IMR-90 (cell line): ENCODE results near the gene FBN1. TPM values are rescaled to one million over a fixed set of nuclear protein-coding genes. Genes with fewer than 3 reads are reported as not detected.
A peak's percentile ranks its signal among the peaks of the same experiment; 100 is the strongest.

Experiments used
- ATAC-seq: fragments of 200-7000 bp; cut with Tn5 transposase; 2 replicates; pipeline ENCODE4 v1.9.1; 2020; ENCODE audit warnings: low read depth, mild to moderate bottlenecking, moderate library complexity
- BruUV-seq: library from RNA; stranded (reverse); fragments of 400-500 nt; replicated peaks from 2 replicates; lab custom pipeline; 2021; lab: Mats Ljungman, UMichigan
- CTCF ChIA-PET: fragments of 300-600 bp; formaldehyde crosslinking; extraction: SDS; loops from one replicate; lab custom pipeline; 2021; ENCODE audit warnings: antibody characterized with exemption; lab: Yijun Ruan, JAX
- POLR2A ChIA-PET: fragments of 300-600 bp; sonication (Branson Sonifier 250); formaldehyde crosslinking; loops from one replicate; lab custom pipeline; 2022; ENCODE audit warnings: antibody characterized with exemption; ENCODE audit not compliant: unreplicated experiment; lab: Charles Lee
- DNase-seq: peaks from one replicate; pipeline ENCODE4 v3.0.0; 2013
- H2AFZ ChIP-seq: replicated peaks from 2 replicates; pipeline ENCODE3; 2013; ENCODE audit warnings: low read length, mild to moderate bottlenecking; ENCODE audit not compliant: poor library complexity
- H2AK5ac ChIP-seq: 2 replicates; pipeline ENCODE4 v1.6.1; 2013; ENCODE audit warnings: low read depth, low read length, inconsistent platforms
- H2AK9ac ChIP-seq: replicated peaks from 2 replicates; pipeline ENCODE3; 2013; ENCODE audit warnings: mild to moderate bottlenecking, low read depth, low read length, moderate library complexity; ENCODE audit not compliant: poor library complexity
- H2BK120ac ChIP-seq: 2 replicates; pipeline ENCODE4 v1.6.1; 2013; ENCODE audit warnings: low read depth, low read length, inconsistent platforms
- H2BK15ac ChIP-seq: 3 replicates; pipeline ENCODE4 v1.6.1; 2013; ENCODE audit warnings: low read depth, low read length, inconsistent platforms
- H2BK20ac ChIP-seq: 2 replicates; pipeline ENCODE4 v1.6.1; 2013; ENCODE audit warnings: low read depth, mild to moderate bottlenecking, inconsistent platforms, low read length, moderate library complexity
- H2BK5ac ChIP-seq: 2 replicates; pipeline ENCODE4 v1.6.1; 2013; ENCODE audit warnings: mild to moderate bottlenecking, low read depth, low read length, inconsistent platforms; ENCODE audit not compliant: poor library complexity, severe bottlenecking
- H3K14ac ChIP-seq: replicated peaks from 2 replicates; pipeline ENCODE4 v1.6.1; 2013; ENCODE audit warnings: low read depth, low read length, inconsistent platforms
- H3K18ac ChIP-seq: 2 replicates; pipeline ENCODE4 v1.6.1; 2013; ENCODE audit warnings: low read depth, low read length, control low read depth
- H3K23ac ChIP-seq: 2 replicates; pipeline ENCODE4 v1.6.1; 2013; ENCODE audit warnings: low read depth, low read length, inconsistent platforms
- H3K27ac ChIP-seq: 2 replicates; pipeline ENCODE4 v1.5.1; 2013; ENCODE audit warnings: mild to moderate bottlenecking, control low read depth, low read length; ENCODE audit not compliant: insufficient read depth
- H3K27me3 ChIP-seq: 2 replicates; pipeline ENCODE4 v1.6.1; 2013; ENCODE audit warnings: low read length; ENCODE audit not compliant: control insufficient read depth, insufficient read depth
- H3K36me3 ChIP-seq: 2 replicates; pipeline ENCODE4 v1.6.1; 2013; ENCODE audit warnings: low read length, mixed read lengths; ENCODE audit not compliant: control insufficient read depth, insufficient read depth
- H3K4ac ChIP-seq: 2 replicates; pipeline ENCODE4 v1.6.1; 2013; ENCODE audit warnings: low read depth, low read length, inconsistent platforms
- H3K4me1 ChIP-seq: 2 replicates; pipeline ENCODE4 v1.6.1; 2013; ENCODE audit warnings: low read length, mixed read lengths; ENCODE audit not compliant: control insufficient read depth, insufficient read depth
- H3K4me2 ChIP-seq: 2 replicates; pipeline ENCODE4 v1.6.1; 2013; ENCODE audit warnings: low read depth, mild to moderate bottlenecking, control low read depth, low read length, moderate library complexity
- H3K4me3 ChIP-seq: 2 replicates; pipeline ENCODE4 v1.5.1; 2013; ENCODE audit warnings: low read depth, mild to moderate bottlenecking, control low read depth, low read length, moderate library complexity; ENCODE audit not compliant: insufficient read depth
- H3K56ac ChIP-seq: 2 replicates; pipeline ENCODE4 v1.6.1; 2013; ENCODE audit warnings: low read length, inconsistent platforms; ENCODE audit not compliant: insufficient read depth; ENCODE audit errors: extremely low read depth
- H3K79me1 ChIP-seq, 2 experiments: 2 replicates each; pipeline ENCODE4 v1.6.1; 2013; ENCODE audit warnings: low read length in 2 of 2, inconsistent platforms in 1 of 2, low read depth in 1 of 2
- H3K9ac ChIP-seq: 2 replicates; pipeline ENCODE4 v1.6.1; 2013; ENCODE audit warnings: low read depth, low read length, control low read depth
- H3K9me1 ChIP-seq: 2 replicates; pipeline ENCODE4 v1.6.1; 2013; ENCODE audit warnings: low read length, inconsistent platforms; ENCODE audit not compliant: insufficient read depth
- H3K9me3 ChIP-seq: 2 replicates; pipeline ENCODE4 v1.6.1; 2013; ENCODE audit warnings: low read length; ENCODE audit not compliant: control insufficient read depth, insufficient read depth
- H4K20me1 ChIP-seq: 2 replicates; pipeline ENCODE4 v1.6.1; 2013; ENCODE audit warnings: low read length, inconsistent platforms; ENCODE audit not compliant: insufficient read depth
- H4K5ac ChIP-seq: 2 replicates; pipeline ENCODE4 v1.6.1; 2013; ENCODE audit warnings: mild to moderate bottlenecking, low read depth, low read length, control low read depth
- H4K8ac ChIP-seq, 2 experiments: 2 replicates each; pipeline ENCODE4 v1.6.1; 2013; ENCODE audit warnings: low read depth in 2 of 2, low read length in 2 of 2, control low read depth in 1 of 2, inconsistent platforms in 1 of 2
- H4K91ac ChIP-seq: 2 replicates; pipeline ENCODE4 v1.6.1; 2013; ENCODE audit warnings: low read depth, low read length, inconsistent platforms; ENCODE audit not compliant: insufficient read depth
- CEBPB ChIP-seq: IDR thresholded peaks from 2 replicates; pipeline ENCODE4 v1.6.1; 2012; ENCODE audit warnings: low read depth, low read length, improper control_type of control experiment
- CHD1 ChIP-seq: IDR thresholded peaks from 2 replicates; pipeline ENCODE4 v1.6.1; 2012; ENCODE audit warnings: low read depth, low read length, improper control_type of control experiment
- MAFK ChIP-seq: IDR thresholded peaks from 2 replicates; pipeline ENCODE4 v1.6.1; 2012; ENCODE audit warnings: low read depth, low read length, improper control_type of control experiment
- WGBS, 2 experiments: methylation state at CpG; one replicate each; pipeline versions ENCODE4 v1.1.5 to v1.1.7; 2013; ENCODE audit warnings: missing lambda C conversion rate in 2 of 2; ENCODE audit not compliant: insufficient read length in 1 of 2; ENCODE audit errors: extremely low coverage in 2 of 2; 5-methylcytosine and 5-hydroxymethylcytosine counted together
- dilution Hi-C: fragments of 300-500 bp; cut with HindIII; formaldehyde crosslinking; loops from one replicate; pipeline ENCODE4 v1.14.3; 2018; ENCODE audit warnings: low sequenced_read_pairs; ENCODE audit not compliant: unreplicated experiment
- in situ Hi-C: fragments of 300-500 bp; cut with MboI; formaldehyde crosslinking; loops from 3 replicates; pipeline ENCODE4 v1.14.3; 2019; ENCODE audit warnings: low sequenced_read_pairs, inconsistent platforms, mixed read lengths
- intact Hi-C: fragments of 100-400 bp; cut with micrococcal nuclease; formaldehyde crosslinking; loops from 2 replicates; pipeline ENCODE4 v1.10.0; 2022
- polyA plus RNA-seq, 3 experiments: library from polyadenylated mRNA; depleted of rRNA; stranded (reverse); fragments of >200 nt; gene quantifications; 2 replicates each; pipeline ENCODE4 v1.2.3, GENCODE V29; 2012; ENCODE audit warnings: low replicate concordance in 1 of 3
- total RNA-seq: library from RNA; depleted of rRNA; stranded (reverse); fragments of >200 nt; gene quantifications from 2 replicates; pipeline ENCODE4 v1.2.3, GENCODE V29; 2012
- TF ChIP-seq, protein P1 (sequence below): conservative IDR thresholded peaks from 2 replicates; pipeline ENCODE4 v1.5.1; 2012; ENCODE audit warnings: mild to moderate bottlenecking, low read depth, low read length, improper control_type of control experiment

FBN1 gene
- total and polyA plus RNA-seq, 2 of the 4 experiments (the other 2 are of a cell fraction): 134 to 283 TPM

DNA sequence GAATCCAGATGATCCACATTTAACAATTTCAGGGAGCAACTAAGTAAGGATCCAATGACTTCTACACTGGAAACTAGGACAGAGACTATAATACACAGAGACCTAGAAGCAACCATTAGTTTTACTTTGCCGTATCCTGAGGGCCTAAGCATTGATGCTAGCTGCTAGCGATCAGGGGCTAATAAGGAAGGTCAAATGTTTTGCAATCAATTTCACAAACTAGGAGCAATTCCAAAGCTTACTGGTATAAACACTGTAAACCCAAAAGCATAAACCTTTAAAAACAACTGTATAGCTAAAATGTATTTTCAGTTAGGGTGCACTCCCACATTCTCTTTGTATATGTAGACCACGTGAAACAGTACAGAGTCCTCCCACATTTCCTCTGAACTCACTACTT is 31.5 kb downstream of the FBN1 start:
- H2BK120ac ChIP-seq: peak overlapping the region; percentile 44
- no peak overlapping the region for H3K23ac ChIP-seq
- no peaks in the 10 kb centered on the region for H3K27me3 ChIP-seq
- CTCF ChIA-PET: no interaction called here
- ATAC-seq (no peak), DNase-seq (no peak)
- TF ChIP-seq CEBPB: 0 out of 2 replicates have a peak, but pooled peaks have one; percentile 8
- no peak for TF ChIP-seq CHD1
- TF ChIP-seq MAFK: no peak
- TF ChIP-seq, protein P1, sequence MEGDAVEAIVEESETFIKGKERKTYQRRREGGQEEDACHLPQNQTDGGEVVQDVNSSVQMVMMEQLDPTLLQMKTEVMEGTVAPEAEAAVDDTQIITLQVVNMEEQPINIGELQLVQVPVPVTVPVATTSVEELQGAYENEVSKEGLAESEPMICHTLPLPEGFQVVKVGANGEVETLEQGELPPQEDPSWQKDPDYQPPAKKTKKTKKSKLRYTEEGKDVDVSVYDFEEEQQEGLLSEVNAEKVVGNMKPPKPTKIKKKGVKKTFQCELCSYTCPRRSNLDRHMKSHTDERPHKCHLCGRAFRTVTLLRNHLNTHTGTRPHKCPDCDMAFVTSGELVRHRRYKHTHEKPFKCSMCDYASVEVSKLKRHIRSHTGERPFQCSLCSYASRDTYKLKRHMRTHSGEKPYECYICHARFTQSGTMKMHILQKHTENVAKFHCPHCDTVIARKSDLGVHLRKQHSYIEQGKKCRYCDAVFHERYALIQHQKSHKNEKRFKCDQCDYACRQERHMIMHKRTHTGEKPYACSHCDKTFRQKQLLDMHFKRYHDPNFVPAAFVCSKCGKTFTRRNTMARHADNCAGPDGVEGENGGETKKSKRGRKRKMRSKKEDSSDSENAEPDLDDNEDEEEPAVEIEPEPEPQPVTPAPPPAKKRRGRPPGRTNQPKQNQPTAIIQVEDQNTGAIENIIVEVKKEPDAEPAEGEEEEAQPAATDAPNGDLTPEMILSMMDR: no peak
- POLR2A ChIA-PET: no interaction called here
- peak overlapping the region; percentile 35; the same call in 1 of the 2 replicates for H3K4me2 ChIP-seq
- H3K56ac ChIP-seq: no peak overlapping the region
- peak overlapping the region in 1 of 2 experiments; percentile 4; a peak in 1 of 4 replicates for H4K8ac ChIP-seq
- dilution Hi-C loops (no loop called here), in situ Hi-C loops (no loop called here), intact Hi-C loops (no loop called here)
- peaks cover 10% of the 10 kb centered on the region; the same call in 1 of the 2 replicates for H4K20me1 ChIP-seq
- H3K36me3 ChIP-seq: peaks cover 13% of the 10 kb centered on the region
- H2AFZ ChIP-seq: no peak overlapping the region
- H3K79me1 ChIP-seq: peaks cover 21 to 84% of the 10 kb centered on the region in 2 experiments
- H2AK9ac ChIP-seq: no peak overlapping the region
- no peak overlapping the region for H3K4me3 ChIP-seq
- H3K9ac ChIP-seq: no peak overlapping the region
- no TSS peak for BruUV-seq
- H2BK5ac ChIP-seq: peak overlapping the region; percentile 59
- peak overlapping the region; percentile 73; the same call in 1 of the 2 replicates for H3K27ac ChIP-seq
- peak overlapping the region; percentile 13; the same call in 1 of the 2 replicates for H2BK20ac ChIP-seq
- 0 out of 2 replicates have a peak overlapping the region, but pooled peaks have one; percentile 12 for H2AK5ac ChIP-seq
- peak overlapping the region; percentile 49; the same call in 1 of the 2 replicates for H3K14ac ChIP-seq
- no CpG with 5 or more reads among the region's 3 CpGs for WGBS, 2 experiments
- H3K9me1 ChIP-seq: peaks cover 19% of the 10 kb centered on the region
- peaks cover 16% of the 10 kb centered on the region for H3K4me1 ChIP-seq
- H3K18ac ChIP-seq: peak overlapping the region; percentile 94
- H3K9me3 ChIP-seq: no peaks in the 10 kb centered on the region
- peak overlapping the region; percentile 57; the same call in 1 of the 2 replicates for H4K5ac ChIP-seq
- 0 out of 2 replicates have a peak overlapping the region, but pooled peaks have one; percentile 71 for H4K91ac ChIP-seq
- peak overlapping the region; percentile 68 for H3K4ac ChIP-seq
- H2BK15ac ChIP-seq: 0 out of 3 replicates have a peak overlapping the region, but pooled peaks have one; percentile 15
